Loucy (cell line): ENCODE results near the gene MRTFA.

Experiments used
- H2AFZ ChIP-seq: fragments of 200-600 bp; sonication (generic); 2 replicates; pipeline ENCODE4 v1.6.0; 2016; ENCODE audit warnings: antibody characterized with exemption, mild to moderate bottlenecking, low read length, moderate library complexity
- H3F3A ChIP-seq: fragments of 200-600 bp; 2 replicates; pipeline ENCODE4 v1.6.0; 2016; ENCODE audit warnings: antibody characterized with exemption, low read depth, mild to moderate bottlenecking
- H3K27me3 ChIP-seq: fragments of 200-600 bp; sonication (generic); 2 replicates; pipeline ENCODE4 v1.6.1; 2014; ENCODE audit warnings: low read length, mild to moderate bottlenecking; ENCODE audit not compliant: insufficient read depth, poor library complexity, severe bottlenecking
- H3K36me3 ChIP-seq: fragments of 200-600 bp; sonication (generic); 2 replicates; pipeline ENCODE4 v1.6.1; 2016; ENCODE audit warnings: low read length; ENCODE audit not compliant: insufficient read depth
- H3K4me1 ChIP-seq: fragments of 200-600 bp; sonication (generic); 2 replicates; pipeline ENCODE4 v1.5.1; 2014; ENCODE audit warnings: low read length, mild to moderate bottlenecking; ENCODE audit not compliant: insufficient read depth, poor library complexity, severe bottlenecking
- H3K4me2 ChIP-seq: fragments of 200-600 bp; sonication (generic); 2 replicates; pipeline ENCODE4 v1.6.0; 2014; ENCODE audit warnings: antibody characterized with exemption, low read length, low read depth, mild to moderate bottlenecking; ENCODE audit not compliant: poor library complexity, severe bottlenecking
- H3K4me3 ChIP-seq: fragments of 200-600 bp; sonication (generic); 2 replicates; pipeline ENCODE4 v1.5.1; 2014; ENCODE audit warnings: low read length, mild to moderate bottlenecking, mixed read lengths; ENCODE audit not compliant: poor library complexity, severe bottlenecking
- H3K79me2 ChIP-seq: fragments of 200-600 bp; sonication (generic); 2 replicates; pipeline ENCODE4 v1.6.1; 2014; ENCODE audit warnings: low read length; ENCODE audit not compliant: insufficient read depth
- H3K9ac ChIP-seq: fragments of 200-600 bp; sonication (generic); 2 replicates; pipeline ENCODE4 v1.6.0; 2014; ENCODE audit warnings: mild to moderate bottlenecking, low read depth, low read length, moderate library complexity; ENCODE audit not compliant: poor library complexity, severe bottlenecking
- H3K9me2 ChIP-seq: fragments of 200-600 bp; sonication (generic); replicated peaks from 2 replicates; pipeline ENCODE4 v1.6.1; 2016; ENCODE audit warnings: low read depth, low read length, mixed read lengths
- H3K9me3 ChIP-seq: fragments of 200-600 bp; sonication (generic); 2 replicates; pipeline ENCODE4 v1.6.1; 2014; ENCODE audit warnings: mild to moderate bottlenecking, antibody characterized with exemption, low read length, low read depth; ENCODE audit not compliant: insufficient read depth
- H4K20me1 ChIP-seq: fragments of 200-600 bp; sonication (generic); 2 replicates; pipeline ENCODE4 v1.6.0; 2014; ENCODE audit warnings: antibody characterized with exemption, low read length, mild to moderate bottlenecking; ENCODE audit not compliant: insufficient read depth, poor library complexity, severe bottlenecking
- CTCF ChIP-seq: fragments of 200-600 bp; sonication (generic); conservative IDR thresholded peaks from 2 replicates; pipeline ENCODE4 v1.5.1; 2014; ENCODE audit warnings: mild to moderate bottlenecking, antibody characterized with exemption, low read length
- EZH2phosphoT487 ChIP-seq: fragments of 200-600 bp; IDR thresholded peaks from 2 replicates; pipeline ENCODE4 v1.6.1; 2018; ENCODE audit warnings: antibody characterized with exemption, mild to moderate bottlenecking, moderate library complexity, borderline replicate concordance

MRTFA gene

GRCh38 chr22:40449676-40450035, 186.9 kb downstream of the MRTFA start:
- Histone ChIP-seq H3K4me2 (no peak overlapping the region), H3K9me2 (no peaks in the 10 kb centered on the region), H2AFZ (no peak overlapping the region), H3K4me1 (no peaks in the 10 kb centered on the region), H3K36me3 (peaks cover 14% of the 10 kb centered on the region; the same call in 1 of the 2 replicates), H4K20me1 (peaks cover 50% of the 10 kb centered on the region), H3K27me3 (no peaks in the 10 kb centered on the region), H3K79me2 (peaks cover 100% of the 10 kb centered on the region), H3F3A (no peaks in the 10 kb centered on the region), H3K9me3 (no peaks in the 10 kb centered on the region), H3K9ac (no peak overlapping the region), H3K4me3 (no peak overlapping the region)
- no peak for TF ChIP-seq CTCF
- TF ChIP-seq EZH2phosphoT487: no peak

GRCh38 chr22:40446203-40446602, 190.3 kb downstream of the MRTFA start:
- peaks cover 22% of the 10 kb centered on the region; the same call in 1 of the 2 replicates for H3K36me3 ChIP-seq
- no peaks in the 10 kb centered on the region for H3K9me3 ChIP-seq
- H4K20me1 ChIP-seq: peaks cover 56% of the 10 kb centered on the region
- no peak overlapping the region for H3K4me3 ChIP-seq
- no peaks in the 10 kb centered on the region for H3F3A ChIP-seq
- TF ChIP-seq CTCF: no peak
- no peak for TF ChIP-seq EZH2phosphoT487
- H2AFZ ChIP-seq: no peak overlapping the region
- H3K4me2 ChIP-seq: no peak overlapping the region
- no peak overlapping the region for H3K9ac ChIP-seq
- no peaks in the 10 kb centered on the region for H3K9me2 ChIP-seq
- no peaks in the 10 kb centered on the region for H3K27me3 ChIP-seq
- no peaks in the 10 kb centered on the region for H3K4me1 ChIP-seq
- peaks cover 95% of the 10 kb centered on the region for H3K79me2 ChIP-seq

- Histone ChIP-seq H3K9ac (no peak overlapping the region), H3K9me3 (no peaks in the 10 kb centered on the region), H2AFZ (no peak overlapping the region), H4K20me1 (peaks cover 48% of the 10 kb centered on the region), H3K36me3 (peaks cover 34% of the 10 kb centered on the region; the same call in 1 of the 2 replicates), H3K4me2 (no peak overlapping the region), H3K4me1 (no peaks in the 10 kb centered on the region), H3K27me3 (no peaks in the 10 kb centered on the region), H3K9me2 (no peaks in the 10 kb centered on the region), H3K79me2 (peaks cover 90% of the 10 kb centered on the region), H3F3A (no peaks in the 10 kb centered on the region), H3K4me3 (no peak overlapping the region)
- TF ChIP-seq EZH2phosphoT487 (no peak), CTCF (no peak)
These were observed 192.2 kb downstream of the MRTFA start for GRCh38 chr22:40444178-40444831.
